HG03442 (cell line): ENCODE results near the gene HSPB7.
"Not testable (repeated sequence)": the region's sequence is repeated elsewhere in the genome, so short reads cannot be mapped to it uniquely, and the experiment has no call there.

Source experiments
- ATAC-seq: cut with Tn5 transposase; IDR thresholded peaks from one replicate; pipeline ENCODE4 v1.9.1; 2021; ENCODE audit warnings: mild to moderate bottlenecking, moderate library complexity; ENCODE audit not compliant: unreplicated experiment

The HSPB7 gene

GRCh38 chr1:16023050-16023653 lies 5.3 kb upstream of the HSPB7 start:
- ATAC-seq, result no peak

- ATAC-seq, result no peak
Measured at GRCh38 chr1:16022393-16022792, 4.5 kb upstream of the HSPB7 start.

DNA sequence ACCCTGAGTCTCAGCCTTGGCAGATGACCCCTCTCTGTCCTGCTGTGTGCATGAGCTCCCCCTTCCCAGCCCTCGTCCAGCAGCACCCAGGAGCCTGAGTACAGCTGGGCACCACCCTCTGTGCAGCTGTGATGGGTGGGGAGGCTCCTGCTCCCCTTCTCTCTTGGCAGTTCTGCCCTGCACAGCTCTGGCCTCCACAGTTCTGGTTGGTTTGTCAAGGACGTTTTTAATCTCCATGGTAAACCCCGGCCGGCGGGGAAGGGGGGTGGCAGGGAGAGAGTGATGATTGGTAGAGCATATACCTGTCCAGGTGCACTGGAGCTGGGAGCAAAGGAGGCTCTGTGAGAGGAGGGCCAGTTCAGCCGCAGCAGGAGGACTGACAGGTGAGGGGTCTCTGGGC lies 3.8 kb upstream of the HSPB7 start, which contains the start of gene CLCNKA:
CLCNKA (plus strand) TSS at position 356 of the 400 bp plus-strand sequence. CDS start 584 bp downstream, outside the sequence.
- ATAC-seq, result no peak

GRCh38 chr1:16020878-16021277 lies 3.0 kb upstream of the HSPB7 start:
- not testable (repeated sequence) for ATAC-seq

- ATAC-seq, result no peak
Measured at GRCh38 chr1:16020325-16020724, 2.5 kb upstream of the HSPB7 start.

DNA sequence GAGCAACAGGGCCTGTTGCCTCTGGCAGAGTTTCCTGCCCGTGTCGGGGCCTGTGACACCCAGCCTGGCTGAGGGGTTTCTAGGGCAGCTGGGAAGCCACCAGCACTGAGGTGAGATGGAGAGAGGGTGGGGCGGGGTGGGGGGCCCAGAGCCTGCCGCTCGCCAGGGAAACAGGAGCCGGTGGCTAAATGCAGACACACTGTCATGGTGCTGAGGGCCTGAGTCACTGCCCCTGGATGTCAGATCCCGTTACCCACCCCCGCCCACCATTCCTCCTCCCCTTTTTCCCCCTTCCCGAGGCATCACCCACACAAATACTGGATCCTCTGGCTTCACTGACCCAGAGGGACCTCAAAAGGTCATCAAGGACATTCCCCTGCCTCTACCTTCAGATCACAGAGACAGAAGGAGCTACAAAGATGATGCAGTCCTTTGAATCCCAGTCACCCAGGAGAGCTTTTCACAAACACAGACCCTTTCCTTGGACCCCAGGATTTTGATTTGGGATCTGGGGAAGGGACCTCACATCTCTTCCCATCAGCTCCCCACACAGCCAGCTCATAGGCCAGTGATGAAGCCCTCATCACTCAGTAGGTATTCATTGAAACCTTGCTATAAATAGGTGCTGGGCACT lies 1.9 kb upstream of the HSPB7 start:
- ATAC-seq, result no peak

DNA sequence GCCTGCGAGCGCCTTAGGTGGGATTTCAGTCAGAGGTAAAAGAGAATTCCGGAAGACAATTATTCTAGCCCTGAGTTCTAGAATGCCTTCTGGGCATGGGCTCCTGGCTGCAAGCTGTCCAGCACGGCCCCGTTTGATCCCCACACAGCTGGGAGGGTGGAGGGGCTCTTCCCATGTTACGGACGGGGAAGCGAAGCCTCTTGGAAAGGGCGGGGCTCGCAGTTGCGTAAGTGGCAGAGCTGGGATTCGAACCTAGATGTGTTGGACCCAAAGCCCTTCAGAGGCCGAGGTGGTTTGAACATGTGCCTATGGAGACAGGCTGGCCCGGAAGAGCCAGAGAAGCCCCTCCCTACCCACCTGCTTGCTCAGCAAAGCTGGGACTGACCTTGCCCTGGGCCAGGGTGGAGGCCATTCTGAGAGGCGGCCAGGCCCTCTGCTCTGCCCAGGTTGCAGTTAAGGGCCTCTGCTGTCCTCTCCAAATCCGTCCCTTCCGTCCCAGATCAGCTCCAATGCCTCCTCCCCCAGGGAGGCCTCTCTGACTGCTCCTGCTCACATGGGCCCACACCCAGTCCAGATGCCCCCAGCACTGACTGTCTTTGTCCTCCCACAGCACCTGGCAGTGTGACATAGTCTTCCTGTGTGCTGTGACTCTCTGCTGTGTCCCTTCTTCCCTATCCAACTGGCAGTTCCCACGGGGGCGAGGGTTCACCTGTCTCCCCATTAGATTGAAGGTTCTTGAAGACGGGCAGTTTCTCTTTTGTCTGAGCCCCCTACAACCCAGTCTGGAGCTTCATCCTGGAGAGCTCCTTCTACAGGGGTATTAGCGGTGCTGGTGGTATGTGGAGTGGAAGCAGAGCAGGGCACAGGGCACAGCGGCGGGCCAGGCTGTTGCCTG lies 1.2 kb upstream of the HSPB7 start:
- no peak for ATAC-seq

DNA sequence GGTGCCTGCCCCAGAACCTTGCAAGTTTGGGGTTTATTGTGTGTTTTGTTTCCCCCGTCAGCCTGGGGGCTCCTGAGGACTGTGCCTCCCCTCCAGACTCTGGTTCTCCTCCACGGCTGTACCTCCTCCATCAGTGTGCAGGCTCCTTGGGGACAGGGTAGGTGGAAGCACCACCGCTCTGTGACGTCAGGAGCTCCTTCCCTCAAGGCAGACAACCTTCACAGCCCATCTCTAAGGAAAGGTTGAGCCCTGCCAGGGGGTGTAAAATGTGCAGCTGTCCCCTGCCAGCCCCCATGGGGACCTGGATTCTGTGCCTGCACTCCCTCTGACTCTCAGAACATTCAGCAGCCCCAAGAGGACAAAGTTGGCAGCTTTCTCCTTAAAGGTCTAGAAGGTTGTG lies 465 bp upstream of the HSPB7 start:
- ATAC-seq, result no peak

GRCh38 chr1:16017076-16017460 lies 775 bp downstream of the HSPB7 start:
- ATAC-seq, result no peak

- ATAC-seq, result no peak
Measured at GRCh38 chr1:16015960-16016901, 1.6 kb downstream of the HSPB7 start.

- ATAC-seq, result no peak
Measured at GRCh38 chr1:16015491-16015890, 2.4 kb downstream of the HSPB7 start.

GRCh38 chr1:16014509-16015482 lies 3.0 kb downstream of the HSPB7 start:
- ATAC-seq, result no peak

DNA sequence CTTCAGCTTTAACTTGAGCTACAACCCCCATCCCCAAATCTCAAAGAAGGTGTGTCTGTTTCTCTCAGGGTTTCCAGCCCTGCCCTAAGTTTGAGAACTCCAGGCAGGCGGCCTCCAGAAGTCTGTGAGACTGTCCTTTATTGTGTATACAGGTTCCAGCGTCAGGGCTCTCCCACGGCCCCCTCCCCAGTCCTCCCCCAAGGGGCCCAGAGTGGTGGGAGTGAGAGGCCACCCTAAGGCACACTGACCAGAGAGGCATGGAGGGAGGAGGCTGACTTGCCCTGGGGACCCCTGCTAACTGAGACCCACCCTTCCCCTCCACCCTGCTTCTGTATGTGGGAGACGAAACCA lies 4.0 kb downstream of the HSPB7 start:
- no peak for ATAC-seq

DNA sequence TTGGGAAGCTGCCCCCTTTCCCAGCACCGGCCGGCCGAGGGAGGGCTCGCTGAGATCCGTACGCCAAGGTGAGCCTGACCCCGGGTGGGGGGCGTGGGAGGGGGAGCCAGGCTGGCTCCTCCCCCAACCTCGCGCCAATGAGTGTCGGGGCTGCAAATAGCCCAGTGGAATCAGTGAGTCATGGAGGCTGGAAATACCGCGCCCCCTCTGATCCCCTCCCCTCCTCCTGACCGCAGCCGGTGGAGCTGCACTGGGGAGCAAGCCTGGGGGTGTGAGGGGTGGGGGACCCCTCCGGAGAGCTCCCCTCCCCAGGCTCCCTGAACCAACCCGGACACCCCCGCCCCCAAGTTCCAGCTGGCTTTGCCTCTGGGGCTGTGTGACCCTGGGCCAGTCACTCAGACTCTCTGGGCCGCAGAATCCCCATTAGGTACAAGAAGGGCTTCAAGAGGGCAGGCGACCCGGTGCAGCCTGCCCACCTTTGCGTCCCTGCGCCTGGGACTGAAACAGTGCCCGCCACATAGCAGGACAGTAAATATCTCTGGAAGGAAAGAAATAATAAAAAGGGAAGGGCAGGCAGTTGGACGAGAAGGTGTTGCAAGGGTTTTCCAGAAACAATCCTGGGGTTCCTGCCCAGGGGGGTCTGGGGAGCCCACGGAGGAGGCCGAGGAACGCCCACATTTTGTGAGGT lies 4.5 kb downstream of the HSPB7 start:
- no peak for ATAC-seq

DNA sequence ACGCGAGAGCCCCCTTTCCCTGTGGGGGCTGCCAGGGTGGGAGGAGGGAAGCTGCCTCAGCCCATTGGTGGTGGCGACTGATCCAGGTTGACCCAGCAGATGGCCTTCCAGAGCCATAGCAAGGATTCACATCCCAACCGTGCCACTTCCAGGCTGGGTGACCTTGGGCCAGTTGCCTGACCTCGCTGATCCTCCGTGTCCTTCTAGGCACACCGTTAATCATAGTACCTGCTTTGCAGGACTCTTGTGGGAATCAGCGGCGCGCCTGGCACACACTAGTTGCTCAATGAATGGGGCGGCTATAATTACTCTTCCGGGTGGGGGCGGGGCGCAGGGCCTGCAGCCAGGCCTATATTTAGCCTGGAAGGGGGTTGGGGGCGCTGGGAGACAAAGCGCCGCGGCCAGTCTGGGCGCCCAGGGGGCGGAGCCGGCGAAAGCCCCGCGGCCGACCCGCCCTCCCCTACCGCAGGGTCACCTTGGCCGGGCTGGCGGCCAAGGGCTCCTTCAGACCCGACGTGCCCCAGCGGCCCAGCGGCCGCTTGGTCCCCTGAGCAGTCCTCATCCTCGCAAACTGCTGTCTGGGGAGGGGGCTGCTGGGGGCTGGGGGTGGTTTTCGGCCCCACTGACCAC lies 5.1 kb downstream of the HSPB7 start:
- no peak for ATAC-seq

DNA sequence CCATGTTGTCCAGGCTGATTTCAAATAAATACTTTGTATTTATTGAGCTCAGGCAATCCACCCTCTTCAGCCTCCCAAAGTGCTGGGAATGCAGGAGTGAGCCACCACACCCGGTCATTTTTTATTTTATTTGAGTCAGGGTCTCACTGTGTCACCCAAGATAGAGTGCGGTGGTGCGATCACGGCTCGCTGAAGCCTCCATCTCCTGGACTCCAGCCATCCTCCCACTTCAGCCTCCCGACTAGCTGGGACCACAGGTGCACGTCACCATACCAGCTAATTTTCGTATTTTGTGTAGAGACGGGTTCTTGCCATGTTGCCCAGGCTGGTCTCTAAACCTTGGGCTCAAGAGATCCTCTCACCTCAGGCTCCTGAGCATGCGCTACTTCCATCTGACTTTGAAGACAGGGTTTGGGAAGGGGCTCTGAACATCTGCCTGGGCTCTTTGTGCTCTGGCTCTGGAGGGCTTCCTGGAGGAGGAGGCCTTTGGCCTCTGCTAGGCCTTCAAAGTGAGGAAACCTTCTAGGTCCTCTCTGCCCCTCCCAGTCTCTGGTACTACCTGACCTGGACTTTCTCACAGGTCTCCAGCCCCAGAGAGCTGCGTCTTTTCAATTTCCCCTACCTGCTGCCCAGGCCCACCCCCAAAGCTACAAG lies 5.8 kb downstream of the HSPB7 start:
- ATAC-seq, result no peak

GRCh38 chr1:16010837-16011236 lies 7.0 kb downstream of the HSPB7 start:
- no peak for ATAC-seq

GRCh38 chr1:16009678-16010077 lies 8.2 kb downstream of the HSPB7 start:
- no peak for ATAC-seq
